Activated CD4-positive, CD25-positive, alpha-beta regulatory T cell (primary cell): ENCODE data around the gene KRTAP22-1.

ENCODE experiments used
- DNase-seq, 4 experiments: peaks; one replicate each; lab custom pipeline; 2025; lab: John Stamatoyannopoulos, UW

Gene KRTAP22-1

DNA sequence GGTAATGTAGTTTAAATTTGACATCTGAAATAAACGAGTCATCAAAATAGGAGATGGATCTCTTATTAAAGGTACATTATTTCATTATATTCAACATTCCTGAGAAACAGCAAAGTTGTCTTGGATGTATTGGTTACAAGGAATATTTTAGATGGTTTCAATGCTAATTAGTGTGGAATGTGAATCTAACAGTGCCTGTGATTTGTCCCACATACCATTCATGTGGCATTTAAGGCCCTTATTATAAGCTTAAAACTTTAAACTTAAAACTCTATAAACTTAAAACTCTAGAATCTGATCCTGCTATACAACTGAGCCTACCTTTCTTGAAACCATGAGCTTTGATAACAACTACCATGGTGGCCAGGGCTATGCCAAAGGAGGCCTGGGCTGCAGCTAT, at the start of gene KRTAP22-1:
Gene KRTAP22-1, plus strand, starts transcription at position 301 of the 400 bp plus-strand sequence.
- DNase-seq, result no peak

DNA sequence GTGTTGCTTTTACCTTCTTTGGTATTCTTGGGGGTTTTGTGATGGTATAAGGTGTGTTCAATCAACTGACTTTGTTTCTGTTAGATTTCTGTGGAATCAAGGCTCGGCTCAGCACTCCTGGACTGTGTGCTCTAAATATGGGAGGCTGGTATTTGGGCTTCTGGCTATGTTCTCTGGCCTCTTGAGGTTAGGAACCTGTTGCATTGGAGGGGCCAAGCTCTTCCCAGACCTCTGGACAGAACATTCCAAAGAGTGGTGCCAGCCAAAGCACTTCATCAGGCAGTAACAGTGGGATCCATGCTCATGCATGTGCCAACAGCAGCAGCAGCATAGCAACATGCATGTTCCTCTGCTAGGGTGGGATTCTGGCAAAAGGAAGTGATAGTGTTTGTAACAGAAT, 48.1 kb upstream of the KRTAP22-1 start:
- no peak for DNase-seq

DNA sequence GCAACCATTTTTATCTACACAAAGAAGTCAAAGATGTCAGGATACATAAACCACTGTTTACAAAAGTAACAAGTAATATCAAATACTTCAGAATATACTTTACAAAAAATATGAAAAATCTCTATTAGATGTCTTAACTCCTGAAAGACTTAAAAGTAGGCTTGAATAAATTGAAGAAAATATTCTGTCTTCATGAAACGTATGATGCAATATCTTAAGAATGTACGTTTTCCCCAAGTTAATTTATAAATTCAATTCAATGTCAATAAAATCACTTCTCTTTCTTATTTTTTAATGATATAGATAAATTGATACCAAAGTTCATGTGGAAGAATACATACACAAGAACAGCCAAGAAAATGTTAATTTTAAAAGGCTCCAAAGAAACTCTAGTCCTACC, 45.8 kb upstream of the KRTAP22-1 start:
- DNase-seq, result no peak

DNA sequence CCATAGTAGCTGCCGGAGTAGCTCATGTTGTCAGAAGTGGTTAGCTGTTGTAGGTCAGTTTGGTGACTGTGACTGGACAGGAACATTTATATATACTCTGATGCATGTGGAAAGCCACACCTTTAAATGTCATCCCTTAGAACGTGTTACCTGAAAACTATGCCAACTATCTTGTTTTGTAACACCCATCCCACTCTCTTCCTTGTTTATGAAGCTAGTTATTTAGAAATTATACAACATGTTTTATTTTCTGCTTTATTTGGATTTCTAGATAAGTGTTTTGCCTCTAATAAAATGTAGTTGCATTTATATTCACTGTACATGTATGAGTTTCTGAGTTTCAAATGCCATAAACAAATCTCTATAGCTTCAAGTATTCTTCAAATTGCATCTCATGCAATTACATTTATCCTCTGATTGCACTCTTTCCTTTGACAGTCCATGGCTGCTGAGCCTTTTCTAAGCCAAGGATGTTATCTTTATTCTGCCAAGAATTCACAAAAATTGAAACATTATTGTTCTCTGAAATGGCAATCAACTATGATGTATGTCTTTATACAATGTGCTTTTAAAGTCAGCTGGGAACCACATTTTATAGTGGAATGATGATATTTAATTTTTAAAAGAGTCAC, 39.5 kb upstream of the KRTAP22-1 start, which contains the start of gene KRTAP19-7:
Gene KRTAP19-7, minus strand, starts transcription at position 51 of the 632 bp plus-strand sequence. Its CDS starts 25 bp downstream, at position 26.
- no peak for DNase-seq

DNA sequence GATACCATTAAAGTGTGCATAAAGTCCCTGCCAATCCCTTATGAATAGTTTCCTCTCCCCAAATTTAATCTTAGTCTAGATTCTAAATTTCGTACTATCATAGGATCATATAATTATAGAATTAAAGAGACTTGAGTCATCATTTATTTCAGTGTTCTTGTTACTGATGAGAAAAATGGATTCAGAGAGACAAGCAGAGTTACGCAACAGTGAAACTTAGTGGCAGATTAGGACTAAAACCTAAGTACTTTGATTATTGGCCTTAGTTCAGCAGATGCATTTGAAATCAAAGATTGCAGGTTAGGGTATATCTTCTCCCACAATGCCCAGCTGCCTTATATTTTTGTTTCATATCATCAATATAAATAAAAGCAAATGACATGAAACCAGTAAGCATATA, 38.9 kb upstream of the KRTAP22-1 start:
- no peak for DNase-seq

DNA sequence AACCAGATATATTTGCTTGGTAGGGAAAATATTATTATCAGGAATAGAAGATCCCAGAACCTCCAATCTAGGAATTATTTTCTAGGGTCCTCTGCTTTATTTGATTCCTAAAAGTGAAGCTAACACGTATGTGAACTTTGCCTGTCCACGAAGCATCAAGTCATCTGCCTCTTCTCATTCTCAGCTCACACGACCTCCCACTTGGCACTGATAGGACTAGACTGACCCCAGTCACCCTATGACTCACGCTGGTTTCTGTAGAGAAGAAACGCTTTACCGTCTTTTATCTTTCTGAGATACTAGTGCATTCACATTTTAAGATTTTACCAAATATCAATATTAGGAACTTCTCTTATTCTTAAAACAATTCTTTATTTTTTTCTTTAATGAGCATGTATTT, 37.8 kb upstream of the KRTAP22-1 start:
- no peak for DNase-seq

DNA sequence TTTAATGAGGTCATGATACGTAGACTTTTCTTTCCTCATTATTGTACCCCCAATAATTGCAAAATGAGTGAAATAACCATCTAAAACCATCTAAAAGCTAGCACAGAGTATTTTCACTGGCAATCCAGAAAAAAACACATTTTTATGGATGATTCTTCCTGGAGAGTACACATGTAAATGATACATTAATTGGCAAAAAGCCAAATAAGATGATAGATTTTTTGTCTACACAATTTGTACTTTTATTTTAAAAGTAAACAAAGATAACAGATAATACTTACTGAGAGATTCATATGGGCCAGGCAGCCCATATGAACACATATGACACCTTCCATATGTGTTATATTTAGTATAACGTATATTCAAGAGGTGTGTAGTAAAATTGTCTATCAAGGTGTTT, 37.3 kb upstream of the KRTAP22-1 start:
- no peak for DNase-seq

DNA sequence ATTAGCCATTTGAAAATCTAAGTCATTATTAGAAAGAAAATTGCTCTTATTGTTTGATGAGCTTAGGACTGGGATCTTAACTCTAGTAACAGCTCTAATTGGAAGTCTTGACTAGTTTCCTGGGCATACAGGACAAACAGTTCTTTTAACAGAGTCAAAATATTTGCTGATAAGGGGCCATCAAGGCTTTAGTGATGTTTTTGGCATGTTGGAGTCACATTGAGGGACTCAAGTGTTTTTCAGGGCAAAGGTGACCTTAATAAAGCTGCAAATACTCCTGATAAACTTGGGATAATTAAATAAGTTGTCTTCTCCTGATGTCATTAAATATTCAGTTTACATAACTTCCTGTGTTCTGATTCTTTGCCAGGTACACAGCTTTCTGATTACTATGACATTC, 33.3 kb upstream of the KRTAP22-1 start:
- no peak for DNase-seq

DNA sequence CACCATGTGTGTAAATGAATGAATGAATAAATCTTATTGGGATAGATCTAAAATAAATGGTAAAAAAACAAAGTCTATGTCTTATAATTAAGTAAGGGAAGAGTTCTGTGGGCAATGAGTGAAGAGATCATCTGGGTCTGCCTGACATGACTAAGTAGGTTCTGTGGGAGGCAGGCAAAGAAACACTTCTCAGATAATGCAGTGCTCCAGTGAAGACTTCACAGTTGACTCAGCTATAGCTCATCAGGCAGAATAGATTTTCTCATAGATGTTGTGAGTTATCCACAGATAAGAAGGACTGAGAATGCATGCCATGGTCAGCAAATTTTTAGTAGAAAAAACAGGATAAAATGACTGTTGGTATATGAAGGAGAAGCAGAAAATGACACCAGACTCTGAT, 23.1 kb upstream of the KRTAP22-1 start:
- no peak for DNase-seq

DNA sequence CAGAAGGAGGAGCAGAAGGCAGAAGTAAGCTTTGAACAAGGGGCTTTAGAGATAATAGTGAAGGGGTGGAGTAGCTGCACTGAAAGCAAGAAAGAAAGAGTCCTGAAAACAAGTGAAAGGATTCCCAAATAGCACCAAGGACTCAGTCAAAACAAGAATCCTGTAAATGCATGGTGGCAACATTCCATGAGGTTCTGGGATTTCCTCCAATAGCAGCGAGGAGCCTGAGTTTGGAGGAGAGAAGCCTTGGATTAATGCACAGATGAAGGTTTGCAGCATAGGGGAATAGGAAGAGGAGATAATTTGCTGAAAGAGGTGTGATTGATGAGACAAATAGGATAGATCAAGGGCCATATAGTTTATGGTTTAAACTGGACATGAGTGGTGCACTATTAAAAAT, 21.5 kb upstream of the KRTAP22-1 start:
- no peak for DNase-seq

DNA sequence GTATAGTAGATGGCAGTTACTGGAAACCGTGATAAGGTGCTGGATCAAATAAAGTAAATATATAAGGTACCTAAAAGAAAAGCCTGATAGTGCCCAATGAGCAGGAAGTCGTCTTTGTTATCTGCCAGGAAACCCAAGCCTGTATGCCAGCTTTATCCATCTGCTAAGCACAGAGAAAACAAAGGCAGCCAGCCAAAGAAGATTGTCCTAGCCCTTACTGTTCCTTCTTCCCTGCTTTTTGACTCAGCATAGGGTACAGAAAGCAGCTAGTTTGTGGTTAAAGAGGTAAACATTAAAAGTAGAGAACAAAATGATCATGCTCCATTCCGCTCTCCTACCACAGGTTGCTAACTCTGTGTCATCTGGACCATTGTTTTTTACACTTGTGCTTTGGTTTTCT, 20.8 kb upstream of the KRTAP22-1 start:
- DNase-seq, result no peak

DNA sequence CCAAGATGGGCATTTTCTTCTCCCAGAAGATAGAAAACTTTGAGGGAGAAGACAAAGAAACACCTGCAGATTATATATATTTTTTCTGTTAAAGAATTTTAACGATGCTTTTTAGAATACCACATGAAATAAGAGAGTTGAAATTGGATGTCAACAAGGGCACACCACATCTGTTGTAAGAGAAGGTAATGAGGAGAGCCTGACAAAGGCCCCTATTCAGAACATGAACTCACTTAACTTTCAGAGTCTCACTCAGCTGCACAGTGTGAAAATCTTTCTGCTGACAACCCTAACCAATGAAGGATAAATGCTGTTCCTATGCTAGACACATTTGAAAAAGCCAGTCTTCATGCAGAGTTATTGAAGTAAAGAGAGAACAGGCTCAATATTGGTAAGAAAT, 18.0 kb upstream of the KRTAP22-1 start:
- DNase-seq, result no peak

DNA sequence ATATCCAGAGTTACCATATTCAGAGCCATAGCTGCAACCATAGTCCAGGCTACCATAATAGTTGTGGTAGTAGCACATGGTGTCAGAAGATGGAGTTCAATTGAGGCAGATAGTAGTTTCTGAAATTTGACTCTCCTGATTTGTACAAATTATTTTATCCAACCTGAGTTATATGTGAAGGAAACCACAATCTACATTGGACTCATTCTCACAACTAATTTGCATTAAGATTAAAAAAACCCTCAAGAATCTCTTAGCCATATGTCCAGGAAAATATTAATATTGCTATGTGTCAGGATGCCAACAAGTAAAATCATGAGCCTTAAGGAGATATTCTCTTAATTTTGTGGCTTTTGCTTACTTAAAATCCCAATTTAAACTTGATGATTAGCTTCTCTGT, 10.6 kb upstream of the KRTAP22-1 start, which contains the start of gene KRTAP22-2:
Gene KRTAP22-2, minus strand, starts transcription at position 101 of the 400 bp plus-strand sequence.
- no peak for DNase-seq

DNA sequence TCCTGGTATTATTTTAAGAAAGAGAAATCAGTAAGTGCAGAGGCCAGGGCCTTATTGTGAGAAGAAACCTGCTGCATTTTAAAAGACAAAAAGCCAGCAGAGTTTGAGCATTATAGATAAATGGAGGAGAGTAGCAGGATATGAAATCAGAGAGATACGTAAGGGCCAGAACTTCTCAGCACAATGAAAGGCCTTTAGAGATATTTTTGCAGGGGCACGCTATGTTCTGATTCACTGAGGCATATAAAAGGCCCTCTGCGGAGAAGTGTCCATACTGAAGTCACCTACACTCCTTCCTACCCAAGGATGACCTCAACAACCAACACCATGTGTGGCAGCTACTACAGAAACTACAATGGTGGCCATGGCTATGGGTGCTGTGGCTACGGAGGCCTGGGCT, 8.7 kb upstream of the KRTAP22-1 start, which contains the start of gene KRTAP6-3:
Gene KRTAP6-3, plus strand, starts transcription at position 301 of the 400 bp plus-strand sequence. Its CDS starts 6 bp downstream, at position 307.
- no peak for DNase-seq

DNA sequence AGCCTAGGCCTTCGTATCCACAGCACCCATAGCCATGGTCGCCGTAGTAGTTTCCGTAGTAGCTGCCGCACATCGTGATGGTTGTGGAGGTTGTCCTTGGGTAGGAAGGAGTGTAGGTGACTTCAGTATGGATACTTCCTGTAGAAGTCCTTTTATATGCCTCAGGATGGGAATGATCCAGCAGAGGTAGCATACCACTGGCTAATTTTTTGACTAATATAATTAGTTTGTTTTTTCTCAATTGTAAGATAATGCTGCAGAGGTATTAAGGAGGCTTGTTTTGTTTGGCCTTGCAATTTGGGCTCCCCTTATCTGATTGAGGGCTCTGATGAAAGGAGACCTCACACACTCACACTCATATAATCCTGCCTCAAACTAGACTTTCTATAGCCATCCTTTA, 2.1 kb upstream of the KRTAP22-1 start, which contains the start of gene KRTAP6-2:
Gene KRTAP6-2, minus strand, starts transcription at position 101 of the 400 bp plus-strand sequence. Its CDS starts 28 bp downstream, at position 73.
- DNase-seq, result no peak

DNA sequence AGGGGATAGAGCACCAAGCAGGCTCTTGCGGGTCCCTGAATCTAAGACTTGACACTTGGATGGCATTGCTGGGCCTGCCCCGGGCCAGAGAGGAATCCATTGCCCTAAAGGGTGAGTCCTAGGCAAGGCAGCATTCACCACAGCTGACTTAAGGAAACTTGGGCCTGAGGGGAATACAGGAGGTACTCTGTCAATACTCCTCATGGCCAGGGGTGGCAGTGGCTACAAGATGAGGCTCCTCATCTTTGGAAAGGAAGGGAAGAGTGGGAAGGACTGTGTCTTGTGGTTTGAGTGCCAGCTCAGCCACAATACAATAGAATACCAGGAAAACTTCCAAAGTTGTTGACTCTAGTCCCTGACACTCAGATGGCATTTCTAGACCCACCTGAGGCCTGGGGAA, 5.1 kb downstream of the KRTAP22-1 start:
- DNase-seq, result no peak

DNA sequence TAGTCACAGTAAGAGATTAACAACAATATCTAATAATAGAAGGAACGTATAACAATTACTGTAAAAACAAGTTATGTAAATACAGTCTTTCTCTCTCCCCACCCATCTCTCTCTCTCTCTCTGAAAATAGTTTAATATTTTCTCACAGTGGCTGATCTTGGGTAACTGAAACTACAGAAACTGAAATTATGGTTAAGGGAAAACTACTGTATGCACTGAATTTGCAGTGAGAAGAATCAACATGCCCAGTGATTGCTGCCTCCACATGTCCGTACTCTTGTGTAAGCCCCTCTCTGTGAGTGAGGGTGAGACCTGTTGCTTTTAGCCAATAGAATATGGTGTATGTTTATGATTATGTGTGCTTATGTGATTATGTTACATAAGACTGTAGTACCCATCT, 11.2 kb downstream of the KRTAP22-1 start:
- DNase-seq, result no peak

DNA sequence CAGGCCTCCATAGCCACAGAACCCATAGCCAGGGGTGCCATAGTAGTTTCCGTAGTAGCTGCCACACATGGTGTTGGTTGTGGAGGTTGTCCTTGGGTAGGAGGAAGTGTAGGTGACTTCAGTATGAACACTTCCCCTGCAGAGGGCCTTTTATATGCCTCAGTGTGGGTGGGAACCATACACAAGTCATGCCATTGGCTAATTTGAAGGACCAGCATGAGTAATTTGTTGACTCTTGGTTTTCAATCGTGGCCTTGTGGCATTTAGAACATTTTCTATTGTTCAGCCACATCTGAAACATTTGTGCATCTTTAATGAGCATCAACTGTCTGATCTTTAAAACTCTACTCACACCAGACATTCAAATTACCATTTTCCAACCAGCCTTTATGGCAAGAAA, 12.9 kb downstream of the KRTAP22-1 start, which contains the start of gene KRTAP6-1:
Gene KRTAP6-1, minus strand, starts transcription at position 95 of the 400 bp plus-strand sequence. Its CDS starts 26 bp downstream, at position 69.
- no peak for DNase-seq

DNA sequence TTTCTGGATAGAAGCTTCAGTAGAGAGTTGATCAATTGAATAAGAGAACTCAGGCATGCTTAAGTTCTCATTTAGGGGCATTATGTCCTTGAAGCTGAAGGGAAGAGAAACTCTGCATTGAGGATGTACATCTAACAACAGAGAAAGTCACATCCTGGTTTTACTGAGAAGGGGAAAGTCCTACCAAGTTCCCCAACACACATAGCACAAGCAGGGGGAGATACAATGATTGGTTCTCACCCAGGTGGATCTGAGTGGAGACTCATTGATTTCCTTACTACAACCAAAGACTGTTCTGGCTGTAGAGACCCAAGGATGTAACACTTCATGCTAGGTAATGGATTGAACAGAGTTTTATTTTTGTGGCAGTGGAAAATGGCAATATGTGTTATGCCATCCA, 14.3 kb downstream of the KRTAP22-1 start:
- no peak for DNase-seq

DNA sequence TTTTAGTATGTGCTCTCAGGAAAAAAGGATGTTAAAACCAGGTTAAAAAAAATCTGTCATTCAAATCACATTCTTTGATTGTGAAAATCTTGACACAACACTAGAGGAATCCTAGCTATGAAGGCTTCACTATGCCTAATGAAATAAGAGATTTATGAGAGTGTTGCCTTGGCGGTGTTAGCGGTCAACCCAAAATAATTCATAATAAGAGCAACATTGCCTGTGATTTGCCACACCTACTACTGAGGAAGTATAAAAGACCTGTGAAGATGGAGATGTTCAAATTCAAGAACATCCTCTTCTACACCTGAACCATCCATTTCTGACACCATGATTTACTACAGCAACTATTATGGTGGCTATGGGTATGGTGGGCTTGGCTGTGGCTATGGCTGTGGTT, 15.2 kb downstream of the KRTAP22-1 start, which contains the start of gene KRTAP20-1:
Gene KRTAP20-1, plus strand, starts transcription at position 301 of the 400 bp plus-strand sequence. Its CDS starts 30 bp downstream, at position 331.
- no peak for DNase-seq

DNA sequence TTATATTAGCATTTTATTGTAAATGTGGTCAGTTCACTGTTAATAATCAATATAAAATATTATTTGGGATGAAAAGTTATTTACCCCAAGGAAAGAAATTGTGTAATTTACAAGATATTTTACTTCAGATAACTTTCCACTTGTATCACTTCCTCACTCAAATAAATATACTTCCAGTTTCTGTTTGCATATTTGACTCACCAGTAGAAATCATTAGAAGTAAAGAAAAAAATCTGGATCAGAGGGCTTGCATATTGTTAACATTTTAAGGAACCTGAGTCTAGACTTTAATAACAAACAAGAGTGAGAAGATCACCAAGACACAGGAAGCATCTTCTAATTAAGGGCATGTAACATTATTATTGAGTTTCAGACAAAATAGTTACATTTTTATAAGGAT, 19.2 kb downstream of the KRTAP22-1 start:
- no peak for DNase-seq

DNA sequence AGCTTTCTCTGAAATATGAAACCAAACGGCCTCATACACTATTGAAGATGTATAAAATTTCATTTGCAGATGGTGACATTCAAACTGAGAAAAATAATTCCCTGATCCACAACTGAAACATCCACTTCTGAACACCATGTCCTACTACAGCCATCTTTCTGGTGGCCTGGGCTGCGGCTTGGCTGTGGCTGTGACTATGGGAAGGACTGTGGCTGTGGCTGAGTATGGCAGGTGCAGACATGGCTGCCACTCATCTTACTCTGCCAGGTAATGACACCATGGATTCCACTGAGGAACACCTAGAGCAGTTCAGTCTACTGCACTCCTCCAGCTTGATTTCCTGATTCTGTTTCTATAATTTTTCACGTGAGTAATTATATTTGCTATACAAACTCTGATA, 19.6 kb downstream of the KRTAP22-1 start, which contains the start of gene KRTAP20-4:
Gene KRTAP20-4, plus strand, starts transcription at position 106 of the 400 bp plus-strand sequence.
- no peak for DNase-seq

DNA sequence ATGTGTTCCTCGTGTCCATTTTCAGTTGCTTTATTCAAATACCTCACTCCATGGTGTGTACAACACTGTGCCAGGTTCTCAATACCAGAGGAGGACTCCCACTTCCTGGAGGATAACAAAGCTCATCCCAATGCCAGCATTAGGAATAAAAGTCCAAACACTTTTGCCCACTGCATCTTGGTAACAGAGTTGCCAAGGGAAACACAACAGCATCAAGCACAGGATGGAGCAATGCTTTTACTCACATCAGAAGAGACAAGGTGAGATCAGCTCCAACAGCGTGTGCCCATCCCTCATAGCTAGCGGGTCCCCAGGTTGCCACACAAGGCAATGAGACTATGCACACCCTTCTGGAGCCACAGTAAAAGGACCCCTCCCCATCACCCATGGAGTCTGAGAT, 22.5 kb downstream of the KRTAP22-1 start:
- no peak for DNase-seq
